ENCODE measurements around the gene NTSR2.
"Not testable (repeated sequence)": the region's sequence is repeated elsewhere in the genome, so short reads cannot be mapped to it uniquely, and the experiment has no call there.

NTSR2 gene

GRCh38 chr2:11678306-11678960 is 8.4 kb upstream of the NTSR2 start:
- DNase-seq: no peak

- DNase-seq: no peak
These were observed 7.4 kb upstream of the NTSR2 start for GRCh38 chr2:11677136-11678055.

GRCh38 chr2:11676640-11677039 is 6.6 kb upstream of the NTSR2 start:
- DNase-seq: no peak

- no peak for DNase-seq
These were observed 5.6 kb upstream of the NTSR2 start for GRCh38 chr2:11675423-11676112.

GRCh38 chr2:11674983-11675382 is 5.0 kb upstream of the NTSR2 start:
- DNase-seq: no peak

- no peak for DNase-seq
These were observed 2.4 kb upstream of the NTSR2 start for GRCh38 chr2:11672407-11672806.

- no peak for DNase-seq
These were observed 1.9 kb downstream of the NTSR2 start for GRCh38 chr2:11667866-11668637.

GRCh38 chr2:11667194-11667593 is 2.8 kb downstream of the NTSR2 start:
- DNase-seq: no peak

- no peak for DNase-seq
These were observed 4.3 kb downstream of the NTSR2 start for GRCh38 chr2:11665510-11666362.

GRCh38 chr2:11665028-11665427 is 5.0 kb downstream of the NTSR2 start:
- no peak for DNase-seq

GRCh38 chr2:11663427-11663826 is 6.6 kb downstream of the NTSR2 start:
- DNase-seq: no peak

- DNase-seq: no peak
These were observed 7.1 kb downstream of the NTSR2 start for GRCh38 chr2:11662882-11663281.

GRCh38 chr2:11661891-11662435 is 8.0 kb downstream of the NTSR2 start:
- DNase-seq: no peak

- not testable (repeated sequence) for DNase-seq
These were observed 9.6 kb downstream of the NTSR2 start for GRCh38 chr2:11660396-11660795.

GRCh38 chr2:11659851-11660250 is 10.1 kb downstream of the NTSR2 start:
- DNase-seq: no peak

GRCh38 chr2:11659115-11659475 is 10.9 kb downstream of the NTSR2 start:
- DNase-seq: no peak

- no peak for DNase-seq
These were observed 11.5 kb downstream of the NTSR2 start for GRCh38 chr2:11658208-11659114.

- DNase-seq: no peak
These were observed 12.3 kb downstream of the NTSR2 start for GRCh38 chr2:11657646-11658045.

- no peak for DNase-seq
These were observed 12.8 kb downstream of the NTSR2 start for GRCh38 chr2:11657195-11657594.

GRCh38 chr2:11656671-11657101 is 13.3 kb downstream of the NTSR2 start:
- DNase-seq: no peak

All from stimulated activated CD4-positive, alpha-beta T cell treated with anti-CD3 and anti-CD28 coated beads, Interleukin-2, amount 100 ng/mL, for 24 hours (primary cell).